GM18907 (cell line): ENCODE results near the gene U2SURP.
A peak's percentile ranks its signal among the peaks of the same experiment; 100 is the strongest.

Experiments used
- ATAC-seq: cut with Tn5 transposase; IDR thresholded peaks from one replicate; pipeline ENCODE4 v1.9.1; 2021; ENCODE audit warnings: mild to moderate bottlenecking, moderate library complexity; ENCODE audit not compliant: unreplicated experiment

Gene U2SURP

GRCh38 chr3:143001369-143002082, at the start of gene U2SURP:
U2SURP (plus strand) TSS chr3:143001570; CDS start chr3:143001629, 59 bp downstream.
- ATAC-seq = peak; percentile 92

GRCh38 chr3:142951794-142952193, 49.6 kb upstream of the U2SURP start:
- ATAC-seq = no peak

DNA sequence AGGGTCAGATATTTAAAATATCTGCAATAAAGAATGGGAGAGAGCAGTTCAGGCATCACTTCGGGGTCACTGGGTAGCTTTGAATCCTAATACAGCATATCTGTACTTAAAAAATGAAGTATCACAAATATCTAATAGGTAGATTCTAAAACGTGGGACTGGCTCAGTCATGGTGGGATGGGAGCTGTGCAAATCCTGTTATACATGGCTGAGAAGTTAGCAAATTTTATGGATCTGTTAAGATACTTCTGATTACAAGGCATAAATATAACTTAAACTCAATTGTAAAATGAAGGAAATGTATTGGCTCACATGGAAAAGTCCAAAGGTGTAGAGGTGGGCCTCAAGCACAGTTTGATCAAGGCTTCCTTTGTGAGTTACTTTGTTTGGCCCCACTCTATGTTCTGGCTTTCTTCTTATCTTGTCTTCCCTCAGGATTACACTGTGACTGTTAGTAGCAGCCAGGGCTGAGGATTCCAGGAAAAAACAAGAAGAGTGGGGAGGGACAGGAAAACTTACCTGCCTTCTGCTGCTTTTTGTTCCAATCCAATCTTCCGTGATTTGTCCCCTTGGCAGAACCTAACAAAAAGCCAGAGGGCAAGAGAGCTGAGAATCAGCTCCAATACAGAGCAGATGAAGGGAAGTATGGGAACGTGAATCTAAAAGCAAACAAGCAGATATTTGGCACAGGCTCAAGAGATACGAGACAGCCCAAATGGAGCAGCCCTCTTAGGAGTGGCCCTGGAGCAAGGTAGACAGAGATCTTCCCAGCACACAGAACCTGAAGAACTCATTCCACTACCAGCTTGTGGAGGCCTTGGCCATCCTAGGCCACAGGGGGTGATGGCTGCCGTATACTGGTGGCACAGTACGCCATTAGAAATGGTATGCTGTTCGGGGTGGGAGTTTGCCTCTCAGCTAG, 48.8 kb upstream of the U2SURP start:
- no peak for ATAC-seq

- no peak for ATAC-seq
Observed at GRCh38 chr3:142953443-142953842, 47.9 kb upstream of the U2SURP start.

- no peak for ATAC-seq
Observed at GRCh38 chr3:142958707-142959106, 42.7 kb upstream of the U2SURP start.

DNA sequence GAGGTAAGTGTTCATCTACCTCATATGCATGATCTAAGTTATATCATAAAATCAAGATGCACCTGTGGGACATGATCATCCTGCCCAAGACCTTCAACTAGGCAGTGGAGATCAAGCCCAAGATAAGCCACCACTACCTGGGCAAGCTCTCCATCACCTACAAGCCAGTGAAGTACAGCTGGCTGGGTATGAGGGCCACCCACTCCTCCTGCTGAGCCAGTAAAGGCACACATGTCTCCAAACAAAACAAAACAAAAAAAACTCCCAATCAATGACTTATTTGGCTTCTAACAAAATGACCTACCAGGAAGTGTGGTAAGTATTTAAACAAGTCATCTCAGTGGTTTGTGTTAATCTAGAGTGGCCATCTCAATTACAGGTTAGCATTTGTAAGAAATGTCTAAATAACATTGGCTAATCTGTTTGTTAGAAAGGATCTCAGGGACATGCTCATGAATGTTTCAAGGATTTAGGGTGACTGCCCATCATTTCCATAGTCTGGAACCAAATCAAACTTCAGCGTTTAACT, 41.0 kb upstream of the U2SURP start:
- no peak for ATAC-seq

DNA sequence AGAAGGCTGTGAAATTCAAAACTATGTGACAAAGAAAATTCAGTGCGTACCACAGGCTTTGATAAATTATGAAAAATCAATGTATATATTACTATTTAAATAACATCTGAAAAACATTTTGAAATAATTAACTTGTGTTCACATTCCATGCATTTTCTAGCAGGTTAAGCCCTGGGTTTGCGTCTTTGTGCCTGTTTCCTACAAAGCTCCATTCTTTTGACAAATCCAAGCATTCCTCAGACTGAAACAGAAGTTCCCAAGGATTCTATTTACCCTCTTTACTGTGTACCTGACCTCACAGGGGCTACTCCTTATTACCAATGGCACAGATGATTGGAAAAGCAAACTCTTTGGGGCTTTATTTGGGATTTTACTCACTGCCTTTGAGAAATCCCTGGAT, 39.8 kb upstream of the U2SURP start:
- ATAC-seq = no peak

- no peak for ATAC-seq
Observed at GRCh38 chr3:142962175-142962519, 39.2 kb upstream of the U2SURP start.

GRCh38 chr3:142962520-142963233, 38.7 kb upstream of the U2SURP start:
- peak; percentile 8 for ATAC-seq

GRCh38 chr3:142963234-142963515, 38.2 kb upstream of the U2SURP start:
- ATAC-seq = peak; percentile 46

DNA sequence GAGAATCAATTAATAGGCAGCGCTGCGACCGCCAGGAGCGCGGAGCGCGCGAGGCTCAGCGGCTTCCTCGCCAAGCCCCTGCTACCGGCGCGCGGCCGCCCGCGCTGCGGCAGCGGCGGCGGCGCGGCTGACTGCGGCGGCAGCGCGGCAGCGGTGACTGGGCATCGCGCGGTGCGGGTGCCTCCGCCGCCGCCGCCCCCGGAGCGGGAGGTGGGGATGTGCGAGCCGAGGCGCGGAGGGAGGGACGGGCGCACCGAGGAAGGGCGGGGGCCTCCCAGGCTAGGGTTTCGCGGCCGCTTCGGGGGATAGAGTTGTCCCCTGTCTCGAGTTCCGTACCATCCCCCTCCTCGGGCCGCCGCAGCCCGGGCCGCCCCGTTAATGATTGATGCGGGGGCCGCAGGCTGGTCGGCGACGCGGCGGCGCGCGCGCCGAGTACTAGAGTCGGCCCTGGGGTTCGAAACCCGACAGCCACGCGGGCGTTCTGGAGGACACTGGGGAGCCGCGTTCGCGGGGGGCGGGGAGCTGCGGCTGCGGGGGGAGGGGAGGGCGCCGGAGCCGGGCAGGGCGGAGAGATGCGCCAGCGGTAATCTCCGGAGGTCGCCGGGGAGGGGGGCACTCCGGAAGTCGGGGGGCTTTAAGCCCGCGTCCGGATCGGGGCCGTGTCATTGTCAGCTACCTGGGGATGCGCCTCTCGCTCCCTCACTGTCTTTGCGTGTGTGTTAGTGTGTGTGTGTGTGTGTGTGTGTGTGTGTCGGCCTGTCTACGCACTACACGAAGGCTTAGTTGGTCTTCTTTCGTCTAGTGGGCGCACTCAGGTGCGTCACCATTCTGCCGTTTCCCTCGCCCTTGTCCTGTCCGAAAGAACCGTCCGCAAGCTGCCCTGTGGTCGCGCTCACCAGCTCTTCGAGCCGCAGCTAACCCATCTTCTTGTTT, 37.6 kb upstream of the U2SURP start, which contains the start of gene PAQR9:
PAQR9 (minus strand) TSS at position 159 of the 933 bp plus-strand sequence. CDS start 338 bp downstream, outside the sequence.
- peak; percentile 67 for ATAC-seq

DNA sequence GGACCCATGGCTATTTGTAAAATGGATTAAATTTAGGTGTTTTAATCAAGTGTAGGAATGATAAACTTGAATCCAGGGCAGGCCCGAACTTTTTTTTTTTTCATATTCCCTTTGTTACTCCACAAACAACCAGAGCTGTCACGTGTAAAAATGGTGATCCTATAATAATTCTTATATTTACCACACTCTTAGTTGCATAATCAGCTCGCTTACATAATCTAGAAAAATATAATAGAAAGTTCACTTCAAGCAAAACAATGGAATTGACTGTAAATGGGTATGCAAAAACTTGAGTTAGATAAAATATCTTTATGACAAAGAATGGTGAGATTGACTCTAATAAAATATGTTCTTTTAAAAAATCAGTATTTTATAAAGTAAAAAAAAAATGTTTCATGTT, 35.8 kb upstream of the U2SURP start:
- no peak for ATAC-seq

- ATAC-seq = no peak
Observed at GRCh38 chr3:142966808-142967207, 34.6 kb upstream of the U2SURP start.

DNA sequence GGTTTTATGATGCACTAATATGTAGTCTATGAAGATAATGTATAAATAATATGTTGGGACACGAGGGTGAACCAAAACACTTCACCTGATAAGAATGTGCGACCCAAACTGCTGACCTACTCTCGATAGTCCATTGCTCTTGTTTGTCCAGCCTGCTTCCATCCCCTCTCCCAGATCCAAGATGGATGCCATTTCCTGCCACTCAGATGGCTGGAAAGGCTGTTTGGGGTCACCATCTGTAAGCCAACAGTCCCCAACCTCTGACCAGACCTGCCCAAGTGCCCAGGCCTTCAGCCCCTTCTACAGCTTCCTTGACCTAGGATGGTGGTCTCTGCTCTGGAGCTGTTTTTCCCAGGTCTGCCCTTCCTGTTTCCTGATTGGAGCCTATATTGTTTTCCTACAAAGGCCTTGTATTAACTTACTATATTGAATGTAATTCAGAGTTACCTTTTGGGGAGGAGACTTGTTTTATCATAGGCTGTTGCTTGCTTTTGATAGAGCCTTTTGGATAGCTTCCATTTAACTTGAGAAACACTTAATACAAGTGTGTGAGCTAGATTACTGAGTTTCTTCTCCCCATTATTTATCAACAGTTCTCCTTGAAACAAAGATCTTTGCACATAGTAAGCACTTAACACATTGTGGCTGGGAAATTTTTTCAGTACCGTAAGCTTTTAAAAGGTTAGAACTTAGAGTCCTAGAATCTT, 32.9 kb upstream of the U2SURP start:
- ATAC-seq = no peak

DNA sequence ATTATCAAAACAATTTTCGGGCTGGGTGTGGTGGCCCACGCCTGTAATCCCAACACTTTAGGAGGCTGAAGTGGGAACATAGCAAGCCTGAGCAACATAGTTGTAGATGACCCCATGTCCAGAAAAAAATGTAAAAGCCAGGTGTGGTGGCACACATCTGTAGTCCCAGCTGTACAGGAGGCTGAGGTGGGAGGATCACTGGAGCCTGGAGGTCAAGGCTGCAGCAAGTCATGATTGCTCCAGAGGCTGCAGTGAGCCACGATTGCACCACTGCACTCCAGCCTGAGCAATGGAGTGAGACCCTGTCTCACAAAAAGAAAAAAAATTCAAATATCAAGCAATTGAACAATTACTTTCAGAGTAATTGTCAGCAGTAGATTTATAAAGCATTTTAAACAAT, 29.9 kb upstream of the U2SURP start:
- ATAC-seq = no peak

GRCh38 chr3:142972092-142972753, 29.1 kb upstream of the U2SURP start:
- no peak for ATAC-seq

- ATAC-seq = no peak
Observed at GRCh38 chr3:142973217-142974009, 28.0 kb upstream of the U2SURP start.

GRCh38 chr3:142975316-142975995, 25.9 kb upstream of the U2SURP start:
- no peak for ATAC-seq
